NK-92 (cell line): ENCODE data around the gene RASA3.
"Not testable (repeated sequence)": the region's sequence is repeated elsewhere in the genome, so short reads cannot be mapped to it uniquely, and the experiment has no call there.

Source experiments
- DNase-seq: peaks from one replicate; lab custom pipeline; 2025; ENCODE audit not compliant: unreplicated experiment; lab: John Stamatoyannopoulos, UW

The RASA3 gene

DNA sequence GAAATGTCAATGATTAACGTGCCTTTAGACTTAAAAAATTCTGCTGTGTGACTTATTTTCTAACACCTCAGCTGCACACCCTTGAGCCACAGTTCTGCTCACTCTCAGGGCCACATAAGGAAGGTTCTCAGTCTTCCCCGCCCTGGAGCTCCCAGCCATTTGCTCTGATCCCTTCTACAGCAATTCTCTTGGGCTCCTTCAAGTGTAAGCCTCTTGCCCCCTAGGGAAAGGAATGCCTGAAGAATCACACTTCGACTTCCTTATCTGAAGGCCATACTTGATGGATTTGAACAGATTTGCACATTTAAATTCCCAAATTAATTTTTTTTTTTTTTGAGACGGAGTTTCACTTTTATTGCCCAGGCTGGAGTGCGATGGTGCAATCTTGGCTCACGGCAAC lies 44.2 kb downstream of the RASA3 start:
- no peak for DNase-seq

DNA sequence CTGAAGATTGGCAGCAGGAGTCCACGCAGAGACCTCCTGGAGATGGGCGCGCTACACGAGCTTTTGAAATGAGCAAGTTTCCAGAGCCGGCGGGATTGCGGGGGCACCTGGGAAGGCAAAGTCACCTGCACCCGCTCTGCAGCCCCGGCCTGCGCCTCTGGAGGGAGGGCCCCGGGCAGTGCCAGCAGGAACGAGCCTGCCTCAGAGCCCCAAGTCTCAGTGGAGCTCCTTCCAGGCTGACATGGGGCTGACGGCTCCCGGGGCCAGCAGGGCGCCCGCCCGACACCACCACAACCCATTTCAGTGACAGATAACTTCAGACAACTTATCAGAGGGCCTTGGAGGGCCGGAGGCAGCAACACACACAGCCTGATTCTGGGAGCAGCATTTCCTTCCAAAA lies 45.0 kb downstream of the RASA3 start:
- no peak for DNase-seq

- no peak for DNase-seq
Observed at GRCh38 chr13:114082849-114083645, 49.4 kb downstream of the RASA3 start.

- no peak for DNase-seq
Observed at GRCh38 chr13:114081761-114082681, 50.4 kb downstream of the RASA3 start.

GRCh38 chr13:114080739-114081561 lies 51.5 kb downstream of the RASA3 start:
- no peak for DNase-seq

DNA sequence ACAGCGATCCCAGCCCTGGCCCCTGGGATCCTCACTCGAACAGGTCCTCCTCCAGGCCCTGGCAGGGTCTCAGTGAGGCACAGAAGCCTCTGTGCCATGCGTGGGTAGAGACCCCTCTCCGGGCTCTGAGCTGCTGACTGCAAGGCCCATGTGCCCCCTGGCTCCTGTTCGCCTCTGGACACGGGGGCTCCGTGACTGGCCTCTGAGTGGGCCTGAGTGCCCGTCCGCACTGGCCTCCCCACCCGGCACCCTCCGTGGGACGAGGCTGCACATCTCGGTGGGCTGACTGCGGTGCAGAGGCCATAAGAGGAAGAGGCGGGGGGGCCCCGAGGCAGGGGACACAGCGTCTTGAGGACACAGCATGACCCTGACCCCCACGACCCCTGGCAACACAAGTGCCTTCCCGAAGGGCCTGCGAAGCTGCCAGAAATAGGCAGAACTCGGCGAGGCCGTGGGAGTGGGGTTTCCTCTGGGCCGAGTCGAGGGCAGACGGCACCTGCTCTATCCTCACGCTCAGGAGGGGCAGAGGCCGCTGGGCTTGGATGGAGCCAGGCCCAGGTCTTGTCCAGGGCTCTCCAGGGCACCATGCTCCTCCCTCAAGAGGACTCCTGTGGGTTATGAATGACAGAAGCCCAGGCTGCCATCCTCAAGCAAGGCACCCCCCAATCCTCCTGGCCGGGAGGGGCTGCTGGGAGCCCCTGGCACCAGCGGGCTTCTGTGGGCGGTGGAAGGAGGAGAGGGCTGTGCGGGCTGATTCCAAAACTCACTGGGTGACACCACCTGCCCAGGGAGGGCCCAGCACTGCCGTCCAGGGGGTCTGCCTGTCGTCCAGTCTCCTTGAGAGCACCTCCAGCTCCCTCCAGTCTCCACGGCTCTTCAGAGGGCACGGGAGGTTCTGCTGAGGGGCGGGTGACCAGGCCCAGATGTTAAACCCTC lies 52.6 kb downstream of the RASA3 start:
- DNase-seq = no peak

GRCh38 chr13:114078461-114079451 lies 53.7 kb downstream of the RASA3 start:
- DNase-seq = no peak

GRCh38 chr13:114077933-114078325 lies 54.5 kb downstream of the RASA3 start:
- no peak for DNase-seq

GRCh38 chr13:114077099-114077932 lies 55.1 kb downstream of the RASA3 start:
- DNase-seq = no peak

DNA sequence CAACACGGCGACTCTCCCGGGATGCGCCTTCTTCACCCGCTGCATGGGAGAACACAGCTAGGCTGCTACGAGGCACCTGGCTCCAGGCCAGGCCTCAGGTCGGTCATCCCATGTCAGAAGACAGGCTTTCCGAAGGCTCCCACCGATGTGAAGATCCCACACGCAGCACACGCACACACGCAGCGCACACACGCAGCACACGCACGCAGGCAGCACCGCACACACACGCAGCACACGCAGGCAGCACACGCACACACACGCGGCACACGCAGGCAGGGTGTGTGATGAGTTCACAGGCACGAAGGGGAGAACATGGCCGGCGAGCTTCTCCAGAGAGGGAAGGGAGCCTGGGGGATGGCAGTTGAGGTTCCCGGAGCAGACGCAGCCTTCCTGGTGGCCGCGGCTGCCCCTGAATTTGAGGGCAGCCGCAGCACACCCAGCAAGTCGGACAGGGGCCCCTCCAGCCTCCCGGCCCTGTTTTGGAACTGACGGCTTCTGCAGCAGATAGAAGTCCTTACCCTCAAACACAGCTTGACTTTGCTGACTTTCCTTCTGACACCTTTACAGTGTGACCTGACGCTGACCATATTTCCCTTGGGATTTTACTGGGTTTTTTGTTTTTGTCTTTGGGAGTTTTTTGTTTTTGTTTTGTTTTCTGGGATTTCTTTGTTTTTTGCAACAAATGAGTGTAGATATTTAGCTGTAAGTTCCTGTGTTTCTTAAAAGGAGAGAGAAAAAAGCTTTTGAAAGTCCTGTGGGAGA lies 55.9 kb downstream of the RASA3 start:
- no peak for DNase-seq

DNA sequence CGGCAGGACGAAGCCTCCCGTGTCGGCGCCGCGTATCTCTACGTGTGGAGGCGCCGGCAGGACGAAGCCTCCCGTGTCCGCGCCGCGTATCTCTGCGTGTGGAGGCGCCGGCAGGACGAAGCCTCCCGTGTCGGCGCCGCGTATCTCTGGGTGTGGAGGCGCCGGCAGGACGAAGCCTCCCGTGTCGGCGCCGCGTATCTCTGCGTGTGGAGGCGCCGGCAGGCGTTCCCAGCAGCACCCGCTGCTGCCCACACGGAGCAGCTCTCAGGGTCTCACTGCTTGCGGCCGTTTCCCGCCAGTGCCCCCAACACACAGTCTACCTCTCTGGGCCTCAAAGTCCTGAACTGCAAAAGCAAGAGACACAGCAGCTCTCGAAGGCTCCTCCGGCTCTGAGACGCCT lies 56.6 kb downstream of the RASA3 start:
- not testable (repeated sequence) for DNase-seq

GRCh38 chr13:114074671-114075315 lies 57.6 kb downstream of the RASA3 start:
- DNase-seq = no peak

GRCh38 chr13:114073881-114074612 lies 58.4 kb downstream of the RASA3 start:
- no peak for DNase-seq

DNA sequence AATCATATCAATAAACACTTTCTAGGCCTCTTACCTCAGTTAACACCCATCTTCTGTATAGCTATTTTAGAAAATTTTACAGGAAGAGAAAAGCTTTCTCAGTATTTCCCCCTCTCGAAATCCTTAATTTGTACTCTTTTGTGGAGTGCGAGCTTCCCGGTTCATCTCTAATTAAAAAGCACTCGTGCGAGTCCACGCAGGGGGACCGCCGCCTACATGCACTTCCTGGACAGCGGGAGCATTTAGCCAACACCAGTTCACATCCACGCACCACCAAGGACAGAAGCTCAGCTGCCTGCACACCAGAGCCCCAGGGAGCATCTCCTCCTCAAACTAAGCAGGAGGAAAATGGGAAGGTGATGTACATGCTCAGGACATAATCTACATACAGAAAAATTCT lies 60.0 kb downstream of the RASA3 start:
- no peak for DNase-seq

DNA sequence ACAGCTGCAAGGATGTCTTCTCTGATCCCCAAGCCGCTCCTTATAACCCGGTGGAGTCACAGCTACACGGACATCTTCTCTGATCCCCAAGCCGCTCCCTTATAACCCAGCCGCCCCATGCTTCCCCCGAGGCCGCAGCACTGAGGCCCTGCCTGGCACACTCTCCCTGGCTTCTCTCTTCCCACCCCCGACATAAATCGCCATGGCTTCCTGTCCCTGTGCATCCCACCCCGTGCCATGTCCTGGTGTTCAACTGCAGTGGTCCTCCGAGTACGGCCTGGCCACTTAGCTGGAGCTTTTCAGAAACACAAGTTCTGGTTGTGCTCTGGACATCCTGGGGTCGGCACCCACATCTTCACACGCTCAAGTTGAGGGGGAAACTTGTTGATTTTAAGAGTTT lies 60.4 kb downstream of the RASA3 start:
- no peak for DNase-seq

- DNase-seq = no peak
Observed at GRCh38 chr13:114071410-114071809, 61.0 kb downstream of the RASA3 start.
